HEK293 (cell line): Measurements from ENCODE around the gene SRD5A3.

Experiments
- CTCF ChIA-PET: fragments of 350-600 bp; formaldehyde crosslinking; extraction: SDS; loops from one replicate; lab custom pipeline; 2021; ENCODE audit warnings: antibody characterized with exemption; lab: Yijun Ruan, JAX
- POLR2A ChIA-PET: fragments of 300-600 bp; formaldehyde crosslinking; extraction: SDS; loops from one replicate; lab custom pipeline; 2020; ENCODE audit warnings: antibody characterized with exemption, inconsistent platforms; lab: Yijun Ruan, JAX
- H3K27ac ChIP-seq: fragments of 200-500 bp; sonication (Bioruptor generic); 2 replicates; pipeline ENCODE4 v1.5.1; 2014; ENCODE audit warnings: low read depth, low read length, control low read depth, inconsistent platforms; ENCODE audit errors: extremely low read depth
- H3K36me3 ChIP-seq, 2 experiments: fragments of 200-500 bp in 1 of 2; sonication (Bioruptor generic) in 1 of 2; 1 replicate in 1 of 2; 2 replicates in 1 of 2; pipeline ENCODE4 v1.5.1; 2014 to 2017; ENCODE audit warnings: inconsistent platforms in 2 of 2, low read length in 2 of 2; ENCODE audit not compliant: control insufficient read depth in 2 of 2, insufficient read depth in 1 of 2
- H3K4me1 ChIP-seq: fragments of 200-500 bp; sonication (Bioruptor generic); 2 replicates; pipeline ENCODE4 v1.5.1; 2014; ENCODE audit warnings: mild to moderate bottlenecking, low read length, inconsistent platforms; ENCODE audit not compliant: control insufficient read depth, insufficient read depth
- H3K4me3 ChIP-seq: 2 replicates; pipeline ENCODE4 v1.5.1; 2011; ENCODE audit warnings: low read depth, mild to moderate bottlenecking, control low read depth, low read length, moderate library complexity
- H3K9me3 ChIP-seq: fragments of 200-500 bp; sonication (Bioruptor generic); 2 replicates; pipeline ENCODE4 v1.5.1; 2014; ENCODE audit warnings: low read depth, low read length, inconsistent platforms; ENCODE audit not compliant: control insufficient read depth, insufficient read depth
- EGR2 ChIP-seq: fragments of 450-650 bp; formaldehyde crosslinking; IDR thresholded peaks from 2 replicates; pipeline ENCODE4 v1.5.1; 2016; ENCODE audit warnings: low read depth, missing biosample characterization, missing genetic modification characterization
- RBAK ChIP-seq: fragments of 450-650 bp; formaldehyde crosslinking; IDR thresholded peaks from 2 replicates; pipeline ENCODE4 v1.5.1; 2016; ENCODE audit warnings: missing biosample characterization, missing genetic modification characterization
- ZBTB1 ChIP-seq: fragments of 450-650 bp; formaldehyde crosslinking; IDR thresholded peaks from 2 replicates; pipeline ENCODE4 v1.5.1; 2016; ENCODE audit warnings: missing biosample characterization, missing genetic modification characterization
- ZFHX2 ChIP-seq: fragments of 450-650 bp; formaldehyde crosslinking; conservative IDR thresholded peaks from 2 replicates; pipeline ENCODE4 v1.5.1; 2016; ENCODE audit warnings: missing biosample characterization, missing genetic modification characterization
- ZIC2 ChIP-seq: fragments of 450-650 bp; formaldehyde crosslinking; IDR thresholded peaks from 2 replicates; pipeline ENCODE4 v1.5.1; 2016; ENCODE audit warnings: missing biosample characterization, missing genetic modification characterization
- ZNF175 ChIP-seq: fragments of 450-650 bp; formaldehyde crosslinking; IDR thresholded peaks from 2 replicates; pipeline ENCODE4 v1.5.1; 2016; ENCODE audit warnings: missing biosample characterization, missing genetic modification characterization
- ZNF510 ChIP-seq: fragments of 450-650 bp; formaldehyde crosslinking; IDR thresholded peaks from 2 replicates; pipeline ENCODE4 v1.5.1; 2018; ENCODE audit warnings: mild to moderate bottlenecking, missing genetic modification characterization, missing biosample characterization; ENCODE audit not compliant: insufficient replicate concordance
- ZNF558 ChIP-seq: fragments of 450-650 bp; formaldehyde crosslinking; IDR thresholded peaks from 2 replicates; pipeline ENCODE4 v1.5.1; 2016; ENCODE audit warnings: missing biosample characterization, missing genetic modification characterization
- ZNF658 ChIP-seq: fragments of 450-650 bp; formaldehyde crosslinking; IDR thresholded peaks from 2 replicates; pipeline ENCODE4; 2016; ENCODE audit warnings: missing biosample characterization, missing genetic modification characterization
- ZSCAN16 ChIP-seq: fragments of 450-650 bp; formaldehyde crosslinking; IDR thresholded peaks from 2 replicates; pipeline ENCODE4 v1.5.1; 2016; ENCODE audit warnings: missing biosample characterization, missing genetic modification characterization
- TF ChIP-seq, protein P1 (sequence below): fragments of 450-650 bp; formaldehyde crosslinking; IDR thresholded peaks from 2 replicates; pipeline ENCODE4 v1.5.1; 2016; ENCODE audit warnings: missing biosample characterization, missing genetic modification characterization, borderline replicate concordance
- TF ChIP-seq, protein P2 (sequence below): fragments of 450-650 bp; formaldehyde crosslinking; IDR thresholded peaks from 2 replicates; pipeline ENCODE4 v1.5.1; 2016; ENCODE audit warnings: missing biosample characterization, missing genetic modification characterization
- TF ChIP-seq, protein P3 (sequence below): fragments of 450-650 bp; formaldehyde crosslinking; IDR thresholded peaks from 2 replicates; pipeline ENCODE4 v1.5.1; 2016; ENCODE audit warnings: missing biosample characterization, missing genetic modification characterization, low read depth
- TF ChIP-seq, protein P4 (sequence below): fragments of 450-650 bp; formaldehyde crosslinking; IDR thresholded peaks from 2 replicates; pipeline ENCODE4 v1.5.1; 2017; ENCODE audit warnings: missing biosample characterization, missing genetic modification characterization
- TF ChIP-seq, protein P5 (sequence below): fragments of 450-650 bp; formaldehyde crosslinking; IDR thresholded peaks from 2 replicates; pipeline ENCODE4 v1.5.1; 2016; ENCODE audit warnings: missing biosample characterization, missing genetic modification characterization

Gene SRD5A3

DNA sequence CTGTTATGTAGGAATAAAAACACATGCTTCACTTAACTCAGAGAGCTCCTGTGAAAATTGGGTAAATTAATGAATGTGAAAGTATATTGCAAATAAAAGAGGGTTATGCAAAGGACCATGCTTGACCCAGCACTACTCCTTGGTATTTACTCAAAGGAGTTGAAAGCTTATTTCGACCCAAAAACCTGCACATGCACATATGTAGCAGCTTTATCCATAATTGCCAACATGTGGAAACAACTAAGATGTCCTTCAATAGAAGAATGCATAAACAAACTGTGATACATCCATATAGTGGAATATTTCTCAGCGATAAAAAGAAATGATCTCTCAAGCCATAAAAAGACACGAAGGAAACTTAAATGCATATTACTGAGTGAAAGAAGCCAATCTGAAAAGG lies 41.7 kb upstream of the SRD5A3 start:
- Histone ChIP-seq H3K36me3 (no peaks in the 10 kb centered on the region), H3K4me1 (no peaks in the 10 kb centered on the region), H3K9me3 (no peaks in the 10 kb centered on the region), H3K27ac (no peak overlapping the region), H3K4me3 (no peak overlapping the region)
- ChIA-PET CTCF (interaction anchor here (0.9 kb wide), 1 partner anchor 8 kb away, joined by 4 read pairs; no protein-coding TSS in a partner anchor), POLR2A (no interaction called here)
- TF ChIP-seq, protein P1, sequence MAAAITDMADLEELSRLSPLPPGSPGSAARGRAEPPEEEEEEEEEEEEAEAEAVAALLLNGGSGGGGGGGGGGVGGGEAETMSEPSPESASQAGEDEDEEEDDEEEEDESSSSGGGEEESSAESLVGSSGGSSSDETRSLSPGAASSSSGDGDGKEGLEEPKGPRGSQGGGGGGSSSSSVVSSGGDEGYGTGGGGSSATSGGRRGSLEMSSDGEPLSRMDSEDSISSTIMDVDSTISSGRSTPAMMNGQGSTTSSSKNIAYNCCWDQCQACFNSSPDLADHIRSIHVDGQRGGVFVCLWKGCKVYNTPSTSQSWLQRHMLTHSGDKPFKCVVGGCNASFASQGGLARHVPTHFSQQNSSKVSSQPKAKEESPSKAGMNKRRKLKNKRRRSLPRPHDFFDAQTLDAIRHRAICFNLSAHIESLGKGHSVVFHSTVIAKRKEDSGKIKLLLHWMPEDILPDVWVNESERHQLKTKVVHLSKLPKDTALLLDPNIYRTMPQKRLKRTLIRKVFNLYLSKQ (tag by site-specific recombination), result no peak
- TF ChIP-seq ZSCAN16 (tag by site-specific recombination) (no peak), ZNF510 (peak; percentile 72)
- TF ChIP-seq, protein P2, sequence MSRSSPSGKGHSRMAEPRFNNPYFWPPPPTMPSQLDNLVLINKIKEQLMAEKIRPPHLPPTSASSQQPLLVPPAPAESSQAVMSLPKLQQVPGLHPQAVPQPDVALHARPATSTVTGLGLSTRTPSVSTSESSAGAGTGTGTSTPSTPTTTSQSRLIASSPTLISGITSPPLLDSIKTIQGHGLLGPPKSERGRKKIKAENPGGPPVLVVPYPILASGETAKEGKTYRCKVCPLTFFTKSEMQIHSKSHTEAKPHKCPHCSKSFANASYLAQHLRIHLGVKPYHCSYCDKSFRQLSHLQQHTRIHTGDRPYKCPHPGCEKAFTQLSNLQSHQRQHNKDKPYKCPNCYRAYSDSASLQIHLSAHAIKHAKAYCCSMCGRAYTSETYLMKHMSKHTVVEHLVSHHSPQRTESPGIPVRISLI (tag by site-specific recombination), result no peak

DNA sequence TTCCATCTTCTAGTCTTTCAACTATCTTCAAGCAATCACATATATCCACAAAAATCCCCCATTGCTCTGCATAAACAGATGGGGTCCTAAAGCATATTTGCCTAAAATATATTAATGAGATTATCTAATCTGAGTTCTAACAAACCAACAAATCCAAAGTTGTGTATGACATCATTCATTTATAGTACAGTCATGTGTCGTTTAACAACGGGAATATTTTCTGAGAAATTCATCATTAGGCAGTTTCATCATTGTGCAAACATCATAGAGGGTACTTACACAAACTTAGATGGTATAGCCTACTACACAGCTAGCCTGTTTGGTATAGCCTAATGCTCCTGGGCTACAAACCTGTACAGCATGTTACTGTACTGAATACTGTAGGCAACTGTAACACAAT lies 38.0 kb upstream of the SRD5A3 start:
- CTCF ChIA-PET, result interaction anchor here (1.5 kb wide), 1 partner anchor 13 kb away, joined by 5 read pairs; no protein-coding TSS in a partner anchor
- Histone ChIP-seq H3K27ac (no peak overlapping the region), H3K36me3 (no peaks in the 10 kb centered on the region), H3K4me3 (no peak overlapping the region), H3K4me1 (no peaks in the 10 kb centered on the region), H3K9me3 (no peaks in the 10 kb centered on the region)
- POLR2A ChIA-PET, result no interaction called here
- TF ChIP-seq ZNF175 (tag by site-specific recombination) (no peak), RBAK (no peak), ZNF558 (no peak)
- TF ChIP-seq, protein P3, sequence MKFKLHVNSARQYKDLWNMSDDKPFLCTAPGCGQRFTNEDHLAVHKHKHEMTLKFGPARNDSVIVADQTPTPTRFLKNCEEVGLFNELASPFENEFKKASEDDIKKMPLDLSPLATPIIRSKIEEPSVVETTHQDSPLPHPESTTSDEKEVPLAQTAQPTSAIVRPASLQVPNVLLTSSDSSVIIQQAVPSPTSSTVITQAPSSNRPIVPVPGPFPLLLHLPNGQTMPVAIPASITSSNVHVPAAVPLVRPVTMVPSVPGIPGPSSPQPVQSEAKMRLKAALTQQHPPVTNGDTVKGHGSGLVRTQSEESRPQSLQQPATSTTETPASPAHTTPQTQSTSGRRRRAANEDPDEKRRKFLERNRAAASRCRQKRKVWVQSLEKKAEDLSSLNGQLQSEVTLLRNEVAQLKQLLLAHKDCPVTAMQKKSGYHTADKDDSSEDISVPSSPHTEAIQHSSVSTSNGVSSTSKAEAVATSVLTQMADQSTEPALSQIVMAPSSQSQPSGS, result peak; percentile 59

DNA sequence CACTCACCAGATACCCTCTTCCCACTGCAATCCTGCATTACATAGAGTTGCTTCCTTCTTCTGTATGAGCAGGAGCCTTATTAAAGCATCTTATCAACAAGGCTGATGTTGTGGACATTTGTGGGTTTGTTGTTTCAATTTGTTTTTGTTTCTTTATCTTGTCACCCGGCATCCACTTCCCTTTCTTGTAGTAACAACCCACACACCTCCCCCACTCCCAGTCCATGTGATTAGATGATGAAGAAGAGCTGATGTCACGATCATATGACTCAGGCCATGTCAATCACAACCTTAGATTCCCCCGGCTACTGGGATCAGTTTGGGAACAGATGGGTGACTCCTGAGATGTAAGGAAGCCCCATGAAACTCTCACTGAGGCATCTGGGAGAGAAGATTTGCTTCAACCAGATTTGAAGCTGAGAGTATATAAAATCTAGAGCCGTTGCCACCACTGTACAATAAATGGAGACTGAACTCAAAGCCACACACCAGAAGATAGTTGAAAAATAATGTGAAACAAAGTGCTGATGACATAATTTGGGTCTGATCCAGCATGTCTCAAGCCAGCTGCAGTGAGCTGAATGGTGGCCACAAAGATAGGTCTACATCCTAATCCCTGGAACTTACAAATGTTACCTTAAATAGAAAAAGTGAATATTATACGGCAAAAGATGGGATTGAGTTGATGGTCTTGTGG lies 34.1 kb upstream of the SRD5A3 start:
- H3K36me3 ChIP-seq, result no peaks in the 10 kb centered on the region
- no peak overlapping the region for H3K27ac ChIP-seq
- POLR2A ChIA-PET, result no interaction called here
- CTCF ChIA-PET, result interaction anchor here (0.5 to 2.0 kb wide), 8 partner anchors 8 to 550 kb away, joined by 3 to 16 read pairs (median 4); partner anchors contain the start of gene SRD5A3
- no peaks in the 10 kb centered on the region for H3K9me3 ChIP-seq
- TF ChIP-seq ZIC2 (tag by site-specific recombination) (no peak), EGR2 (tag by site-specific recombination) (peak; percentile 73), ZNF658 (no peak), ZFHX2 (tag by site-specific recombination) (peak; percentile 53), ZBTB1 (no peak)
- TF ChIP-seq, protein P4, sequence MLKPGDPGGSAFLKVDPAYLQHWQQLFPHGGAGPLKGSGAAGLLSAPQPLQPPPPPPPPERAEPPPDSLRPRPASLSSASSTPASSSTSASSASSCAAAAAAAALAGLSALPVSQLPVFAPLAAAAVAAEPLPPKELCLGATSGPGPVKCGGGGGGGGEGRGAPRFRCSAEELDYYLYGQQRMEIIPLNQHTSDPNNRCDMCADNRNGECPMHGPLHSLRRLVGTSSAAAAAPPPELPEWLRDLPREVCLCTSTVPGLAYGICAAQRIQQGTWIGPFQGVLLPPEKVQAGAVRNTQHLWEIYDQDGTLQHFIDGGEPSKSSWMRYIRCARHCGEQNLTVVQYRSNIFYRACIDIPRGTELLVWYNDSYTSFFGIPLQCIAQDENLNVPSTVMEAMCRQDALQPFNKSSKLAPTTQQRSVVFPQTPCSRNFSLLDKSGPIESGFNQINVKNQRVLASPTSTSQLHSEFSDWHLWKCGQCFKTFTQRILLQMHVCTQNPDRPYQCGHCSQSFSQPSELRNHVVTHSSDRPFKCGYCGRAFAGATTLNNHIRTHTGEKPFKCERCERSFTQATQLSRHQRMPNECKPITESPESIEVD, result no peak
- TF ChIP-seq, protein P5, sequence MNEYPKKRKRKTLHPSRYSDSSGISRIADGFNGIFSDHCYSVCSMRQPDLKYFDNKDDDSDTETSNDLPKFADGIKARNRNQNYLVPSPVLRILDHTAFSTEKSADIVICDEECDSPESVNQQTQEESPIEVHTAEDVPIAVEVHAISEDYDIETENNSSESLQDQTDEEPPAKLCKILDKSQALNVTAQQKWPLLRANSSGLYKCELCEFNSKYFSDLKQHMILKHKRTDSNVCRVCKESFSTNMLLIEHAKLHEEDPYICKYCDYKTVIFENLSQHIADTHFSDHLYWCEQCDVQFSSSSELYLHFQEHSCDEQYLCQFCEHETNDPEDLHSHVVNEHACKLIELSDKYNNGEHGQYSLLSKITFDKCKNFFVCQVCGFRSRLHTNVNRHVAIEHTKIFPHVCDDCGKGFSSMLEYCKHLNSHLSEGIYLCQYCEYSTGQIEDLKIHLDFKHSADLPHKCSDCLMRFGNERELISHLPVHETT (tag by site-specific recombination), result no peak
- no peaks in the 10 kb centered on the region for H3K4me1 ChIP-seq
- H3K4me3 ChIP-seq, result no peak overlapping the region
